Adipose tissue (tissue), 3 donors: ENCODE measurements around the gene ARHGEF38. TPM values are rescaled to one million over a fixed set of nuclear protein-coding genes. Genes with fewer than 3 reads are reported as not detected.

Source experiments
- H3K27ac ChIP-seq: one replicate; pipeline ENCODE4 v1.5.1; 2013; ENCODE audit warnings: low read depth, low read length
- WGBS, 3 donors: extraction: QIAGEN DNeasy Blood & Tissue Kit; methylation state at CpG; one replicate each; pipeline ENCODE4 v1.1.7; 2013; 5-methylcytosine and 5-hydroxymethylcytosine counted together
- polyA plus RNA-seq, 3 donors: library from polyadenylated mRNA; stranded (reverse); fragments of 200-250 nt; gene quantifications; one replicate each; pipeline ENCODE4 v1.2.3, GENCODE V29; 2013
- donor health status: healthy with polysubstance abuse.
- donor health status: Bipolar disorder and iron deficiency.
- donor health status: healthy.

ARHGEF38 gene, protein sequence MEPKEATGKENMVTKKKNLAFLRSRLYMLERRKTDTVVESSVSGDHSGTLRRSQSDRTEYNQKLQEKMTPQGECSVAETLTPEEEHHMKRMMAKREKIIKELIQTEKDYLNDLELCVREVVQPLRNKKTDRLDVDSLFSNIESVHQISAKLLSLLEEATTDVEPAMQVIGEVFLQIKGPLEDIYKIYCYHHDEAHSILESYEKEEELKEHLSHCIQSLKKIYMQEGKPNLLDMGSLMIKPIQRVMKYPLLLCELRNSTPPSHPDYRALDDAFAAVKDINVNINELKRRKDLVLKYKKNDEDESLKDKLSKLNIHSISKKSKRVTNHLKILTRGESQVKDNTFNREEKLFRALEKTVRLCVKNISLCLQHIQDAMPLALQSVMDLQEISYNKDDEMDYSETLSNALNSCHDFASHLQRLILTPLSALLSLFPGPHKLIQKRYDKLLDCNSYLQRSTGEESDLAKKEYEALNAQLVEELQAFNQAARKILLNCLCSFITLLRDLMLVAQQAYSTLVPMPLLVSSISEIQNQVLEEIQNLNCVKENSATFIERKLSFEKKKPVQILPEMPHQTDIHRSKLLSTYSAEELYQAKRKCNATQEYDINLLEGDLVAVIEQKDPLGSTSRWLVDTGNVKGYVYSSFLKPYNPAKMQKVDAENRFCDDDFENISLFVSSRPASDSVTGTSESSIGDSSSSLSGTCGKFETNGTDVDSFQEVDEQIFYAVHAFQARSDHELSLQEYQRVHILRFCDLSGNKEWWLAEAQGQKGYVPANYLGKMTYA
- 1 to 10 TPM in 1 of 3 donors, under 1 TPM in 1, not detected in 1; 0.06 to 2.7 TPM for polyA plus RNA-seq

GRCh38 chr4:105551965-105552746 is at the start of gene ARHGEF38:
Gene ARHGEF38 (plus strand): TSS chr4:105552620. CDS start chr4:105552766, 146 bp downstream.
- WGBS, 3 donors, result 9 to 49% (median 44%) methylated on average over 11 of the region's 11 CpGs
- H3K27ac ChIP-seq, result no peak within 1 kb of the TSS

- no peak overlapping the region for H3K27ac ChIP-seq
- 68 to 85% (median 81%) methylated on average over 2 of the region's 2 CpGs for WGBS, 3 donors
Observed at GRCh38 chr4:105503484-105503883, 48.9 kb upstream of the ARHGEF38 start.

GRCh38 chr4:105504744-105505143 is 47.7 kb upstream of the ARHGEF38 start:
- H3K27ac ChIP-seq, result no peak overlapping the region
- 52 to 63% (median 62%) methylated on average over 2 of the region's 2 CpGs for WGBS, 3 donors

DNA sequence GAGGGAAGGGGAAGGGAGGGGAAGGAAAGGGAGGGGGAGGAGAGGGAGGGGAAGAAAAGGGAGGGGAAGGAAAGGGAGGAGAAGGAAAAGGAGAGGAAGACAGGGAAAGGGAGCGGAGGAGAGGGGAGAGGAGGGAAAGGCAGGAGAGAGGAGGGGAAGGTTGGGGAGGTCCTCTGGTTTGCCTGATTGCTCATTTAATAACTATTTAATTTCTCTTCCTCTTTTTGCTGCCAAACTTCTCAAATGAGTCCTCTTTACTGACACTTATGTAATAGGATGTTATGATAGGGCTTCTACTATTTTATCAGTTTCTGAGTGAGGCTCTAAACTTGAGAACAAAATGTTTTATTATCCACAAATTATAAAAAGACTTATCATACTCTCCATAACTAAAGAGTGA is 43.1 kb upstream of the ARHGEF38 start:
- 37 to 88% (median 42%) methylated on average over 1 of the region's 1 CpG for WGBS, 3 donors
- H3K27ac ChIP-seq, result no peak overlapping the region

GRCh38 chr4:105509714-105510113 is 42.7 kb upstream of the ARHGEF38 start:
- WGBS, 3 donors, result 45 to 81% (median 51%) methylated on average over 1 of the region's 1 CpG

DNA sequence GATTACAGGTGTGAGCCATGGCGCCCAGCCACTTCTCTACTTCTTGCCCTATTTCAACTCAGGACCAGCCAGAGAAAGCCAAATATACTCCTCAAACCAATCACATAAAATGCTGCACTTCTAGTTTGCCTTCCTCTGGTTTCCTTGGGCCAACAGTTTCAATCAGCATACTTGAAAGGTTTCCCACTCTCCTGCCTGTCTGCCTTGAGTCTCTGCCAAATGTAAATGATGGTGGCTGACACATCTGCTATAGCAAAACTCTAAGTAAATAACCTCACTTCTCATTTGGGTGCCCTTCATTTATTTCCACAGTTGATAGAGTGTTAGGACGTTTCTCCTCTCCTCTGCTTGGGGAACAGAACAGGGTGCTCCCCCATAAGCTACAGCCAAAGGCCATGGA is 42.2 kb upstream of the ARHGEF38 start:
- no peak overlapping the region for H3K27ac ChIP-seq
- 74 to 79% (median 78%) methylated on average over 2 of the region's 2 CpGs for WGBS, 3 donors

More at GRCh38 chr4:105509714-105510113, 42.7 kb upstream of the ARHGEF38 start:
- H3K27ac ChIP-seq, result no peak overlapping the region

- H3K27ac ChIP-seq, result no peak overlapping the region
- WGBS, 3 donors, result 13 to 28% (median 21%) methylated on average over 3 of the region's 3 CpGs
Observed at GRCh38 chr4:105520819-105521790, 31.3 kb upstream of the ARHGEF38 start.

- H3K27ac ChIP-seq, result no peak overlapping the region
- WGBS, 3 donors, result 90 to 95% (median 91%) methylated on average over 15 of the region's 15 CpGs
Observed at GRCh38 chr4:105526656-105527055, 25.8 kb upstream of the ARHGEF38 start.

DNA sequence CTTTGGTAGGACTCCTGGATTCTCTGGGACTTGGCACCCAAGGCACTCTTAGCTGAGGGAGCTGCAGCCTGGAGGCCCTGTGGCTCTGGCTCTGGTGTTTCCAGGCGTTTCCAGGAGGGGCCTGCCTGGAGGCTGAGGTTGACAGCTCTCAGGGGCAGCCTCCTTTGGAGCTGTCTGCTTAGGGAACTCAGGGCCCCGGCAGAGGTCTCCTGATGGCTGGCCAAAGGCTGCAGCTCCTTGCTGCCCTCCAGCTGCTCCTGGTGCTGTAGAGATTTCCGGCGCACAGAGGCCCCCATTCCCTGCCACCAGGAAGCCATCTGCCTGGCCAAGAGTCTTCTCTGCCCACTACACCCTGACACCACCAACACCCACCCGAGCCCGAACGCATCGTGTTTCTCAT is 25.3 kb upstream of the ARHGEF38 start:
- WGBS, 3 donors, result 85 to 91% (median 88%) methylated on average over 8 of the region's 8 CpGs
- H3K27ac ChIP-seq, result no peak overlapping the region

DNA sequence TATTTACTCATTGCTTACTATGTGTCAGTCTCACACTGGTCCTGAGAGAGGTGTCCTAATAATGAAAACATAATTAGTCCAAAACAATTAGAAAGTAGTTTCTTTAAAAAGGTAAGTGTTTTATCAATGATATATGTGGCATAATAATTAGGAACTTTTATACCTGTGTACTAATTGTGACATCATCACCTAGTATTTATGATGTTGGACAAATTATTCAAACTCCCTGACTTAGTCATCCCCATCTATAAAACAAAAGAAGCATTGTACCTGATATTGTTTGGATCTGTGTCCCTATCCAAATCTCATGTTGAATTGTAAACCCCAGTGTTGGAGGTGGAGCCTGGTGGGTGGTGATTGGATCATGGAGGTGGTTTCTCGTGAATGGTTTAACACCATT is 15.8 kb upstream of the ARHGEF38 start:
- no peak overlapping the region for H3K27ac ChIP-seq
- WGBS, 3 donors, result 87 to 95% (median 88%) methylated on average over 1 of the region's 1 CpG

- H3K27ac ChIP-seq, result no peak overlapping the region
- WGBS, 3 donors, result 34 to 55% (median 54%) methylated on average over 4 of the region's 4 CpGs
Observed at GRCh38 chr4:105541420-105541819, 11.0 kb upstream of the ARHGEF38 start.

GRCh38 chr4:105542039-105542438 is 10.4 kb upstream of the ARHGEF38 start:
- whole genome bisulfite sequencing, 3 donors, result 46 to 62% (median 55%) methylated on average over 3 of the region's 3 CpGs
- no peak overlapping the region for H3K27ac ChIP-seq

- H3K27ac ChIP-seq, result no peak overlapping the region
Observed at GRCh38 chr4:105543346-105543745, 9.1 kb upstream of the ARHGEF38 start.

DNA sequence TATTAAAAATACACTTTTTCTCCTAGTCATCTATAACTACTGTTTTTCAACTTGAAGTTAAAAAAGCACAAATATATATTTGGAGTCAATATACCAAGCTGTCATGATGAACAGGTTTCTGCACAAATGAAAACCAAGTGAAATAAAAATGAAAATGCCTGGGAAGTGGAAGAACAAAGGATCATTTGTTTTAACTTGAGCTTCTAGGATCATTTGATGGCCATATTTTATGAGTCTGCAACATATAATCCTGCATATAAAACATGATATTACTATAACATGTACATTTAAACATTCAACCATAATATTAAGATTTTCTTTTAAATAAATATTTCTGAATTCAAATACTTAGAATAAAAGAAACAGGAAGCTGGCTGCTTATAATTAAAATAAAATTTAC is 8.5 kb upstream of the ARHGEF38 start:
- no peak overlapping the region for H3K27ac ChIP-seq

DNA sequence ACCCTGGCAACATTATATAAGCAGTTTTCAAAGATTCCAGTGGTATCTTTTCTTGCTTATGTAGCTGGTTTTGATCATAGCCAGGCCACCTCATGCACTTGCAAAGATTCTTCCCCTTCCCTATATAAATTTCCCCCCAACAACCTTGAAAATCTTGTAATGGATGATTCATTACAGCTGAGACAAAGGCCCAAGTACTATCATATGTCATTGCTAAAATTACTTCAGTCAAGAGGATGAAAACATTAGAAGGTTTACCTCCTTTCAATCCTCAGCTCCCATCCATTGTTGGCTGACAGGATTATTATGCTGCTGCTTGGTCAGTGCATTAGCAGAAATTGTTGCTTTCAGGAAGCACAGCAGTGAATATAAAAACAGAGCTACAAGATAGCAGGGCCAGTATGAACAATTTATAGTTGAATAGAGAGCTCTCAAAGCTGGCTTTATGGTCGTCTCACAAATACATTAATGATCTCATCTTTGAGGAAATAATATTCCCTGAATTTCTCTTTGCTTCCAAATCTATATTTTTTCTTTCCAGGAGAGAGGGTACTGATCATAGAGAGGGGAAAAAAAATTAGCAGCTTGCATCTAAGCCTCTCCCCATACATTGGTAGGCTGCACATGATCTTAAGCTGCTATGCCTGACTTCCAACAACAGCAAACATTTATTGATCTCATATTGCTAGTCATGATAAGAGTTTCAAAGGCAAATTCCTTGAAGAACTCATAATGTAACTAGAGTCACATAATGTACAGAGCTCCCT is 7.7 kb upstream of the ARHGEF38 start:
- no peak overlapping the region for H3K27ac ChIP-seq
- WGBS, 3 donors, result 29 to 56% (median 40%) methylated on average over 1 of the region's 1 CpG

GRCh38 chr4:105546086-105546485 is 6.3 kb upstream of the ARHGEF38 start:
- no peak overlapping the region for H3K27ac ChIP-seq

GRCh38 chr4:105547769-105548168 is 4.7 kb upstream of the ARHGEF38 start:
- H3K27ac ChIP-seq, result no peak overlapping the region
